HG02571 (cell line): Measurements from ENCODE around the gene GPR12.
"Not testable (repeated sequence)": the region's sequence is repeated elsewhere in the genome, so short reads cannot be mapped to it uniquely, and the experiment has no call there.

Source experiments
- ATAC-seq: cut with Tn5 transposase; IDR thresholded peaks from one replicate; pipeline ENCODE4 v1.9.1; 2021; ENCODE audit warnings: mild to moderate bottlenecking, moderate library complexity; ENCODE audit not compliant: unreplicated experiment

GPR12 gene

GRCh38 chr13:26749285-26749684 lies 11.3 kb downstream of the GPR12 start:
- ATAC-seq = no peak

GRCh38 chr13:26747706-26748105 lies 12.9 kb downstream of the GPR12 start:
- ATAC-seq = no peak

- no peak for ATAC-seq
Measured at GRCh38 chr13:26743971-26744370, 16.6 kb downstream of the GPR12 start.

- ATAC-seq = no peak
Measured at GRCh38 chr13:26742691-26743358, 17.8 kb downstream of the GPR12 start.

GRCh38 chr13:26735677-26736076 lies 24.9 kb downstream of the GPR12 start:
- ATAC-seq = no peak

GRCh38 chr13:26727633-26728032 lies 33.0 kb downstream of the GPR12 start:
- no peak for ATAC-seq

- no peak for ATAC-seq
Measured at GRCh38 chr13:26727122-26727521, 33.5 kb downstream of the GPR12 start.

- no peak for ATAC-seq
Measured at GRCh38 chr13:26726684-26727083, 33.9 kb downstream of the GPR12 start.

GRCh38 chr13:26723620-26724019 lies 37.0 kb downstream of the GPR12 start:
- not testable (repeated sequence) for ATAC-seq

GRCh38 chr13:26722321-26722720 lies 38.3 kb downstream of the GPR12 start:
- ATAC-seq = no peak

GRCh38 chr13:26721251-26722121 lies 39.1 kb downstream of the GPR12 start:
- ATAC-seq = no peak

GRCh38 chr13:26719356-26719945 lies 41.1 kb downstream of the GPR12 start:
- ATAC-seq = no peak

GRCh38 chr13:26718872-26719271 lies 41.7 kb downstream of the GPR12 start:
- no peak for ATAC-seq

GRCh38 chr13:26718146-26718545 lies 42.4 kb downstream of the GPR12 start:
- ATAC-seq = no peak

- ATAC-seq = no peak
Measured at GRCh38 chr13:26716984-26717383, 43.6 kb downstream of the GPR12 start.

- ATAC-seq = no peak
Measured at GRCh38 chr13:26713341-26713740, 47.2 kb downstream of the GPR12 start.

GRCh38 chr13:26711211-26711610 lies 49.4 kb downstream of the GPR12 start:
- no peak for ATAC-seq

GRCh38 chr13:26710166-26710565 lies 50.4 kb downstream of the GPR12 start:
- ATAC-seq = no peak

- no peak for ATAC-seq
Measured at GRCh38 chr13:26709461-26709860, 51.1 kb downstream of the GPR12 start.

GRCh38 chr13:26708007-26708297 lies 52.6 kb downstream of the GPR12 start:
- ATAC-seq = no peak

GRCh38 chr13:26707122-26708006 lies 53.2 kb downstream of the GPR12 start:
- no peak for ATAC-seq
